H9 (cell line): Measurements from ENCODE around the gene PFKFB2. TPM values are rescaled to one million over a fixed set of nuclear protein-coding genes. Genes with fewer than 3 reads are reported as not detected.

Experiments used
- DNase-seq: peaks from one replicate; pipeline ENCODE4 v3.0.0-alpha.2; 2017
- H2AFZ ChIP-seq: one replicate; pipeline ENCODE4 v1.6.1; 2013; ENCODE audit warnings: mild to moderate bottlenecking, low read length, control low read depth, moderate library complexity
- H2AK5ac ChIP-seq: 2 replicates; pipeline ENCODE4 v1.6.1; 2013; ENCODE audit warnings: low read length, control low read depth, mixed read lengths; ENCODE audit not compliant: insufficient read length
- H2BK120ac ChIP-seq: one replicate; pipeline ENCODE4 v1.6.1; 2013; ENCODE audit warnings: low read depth, mild to moderate bottlenecking, low read length, control low read depth, inconsistent platforms; ENCODE audit not compliant: poor library complexity, severe bottlenecking
- H2BK12ac ChIP-seq: 2 replicates; pipeline ENCODE4 v1.6.1; 2013; ENCODE audit warnings: low read length, control low read depth, mixed read lengths, low read depth; ENCODE audit not compliant: insufficient read length
- H2BK15ac ChIP-seq: 2 replicates; pipeline ENCODE4 v1.6.1; 2013; ENCODE audit warnings: low read depth, low read length, control low read depth
- H2BK20ac ChIP-seq: one replicate; pipeline ENCODE4 v1.6.1; 2013; ENCODE audit warnings: low read depth, mild to moderate bottlenecking, low read length, control low read depth, inconsistent platforms; ENCODE audit not compliant: poor library complexity, severe bottlenecking
- H2BK5ac ChIP-seq: 2 replicates; pipeline ENCODE4 v1.6.1; 2013; ENCODE audit warnings: low read length, control low read depth, mixed read lengths; ENCODE audit not compliant: insufficient read length
- H3K14ac ChIP-seq: 2 replicates; pipeline ENCODE4 v1.6.1; 2013; ENCODE audit warnings: low read length, control low read depth; ENCODE audit not compliant: insufficient read depth
- H3K18ac ChIP-seq: 2 replicates; pipeline ENCODE4 v1.6.1; 2013; ENCODE audit warnings: low read depth, mild to moderate bottlenecking, mixed read lengths, low read length, control low read depth; ENCODE audit not compliant: insufficient read length
- H3K23ac ChIP-seq: 2 replicates; pipeline ENCODE4 v1.6.1; 2013; ENCODE audit warnings: low read length, control low read depth, mixed read lengths, low read depth; ENCODE audit not compliant: insufficient read length
- H3K23me2 ChIP-seq: 2 replicates; pipeline ENCODE4 v1.6.1; 2013; ENCODE audit warnings: low read depth, mild to moderate bottlenecking, mixed read lengths, low read length, control low read depth; ENCODE audit not compliant: insufficient read length, poor library complexity, severe bottlenecking
- H3K27ac ChIP-seq: 2 replicates; pipeline ENCODE4 v1.5.1; 2013; ENCODE audit warnings: low read length, control low read depth, mixed read lengths, low read depth; ENCODE audit not compliant: insufficient read length
- H3K27me3 ChIP-seq: 2 replicates; pipeline ENCODE4 v1.6.1; 2013; ENCODE audit warnings: low read length, control low read depth, inconsistent platforms; ENCODE audit not compliant: insufficient read depth
- H3K4ac ChIP-seq: 2 replicates; pipeline ENCODE4 v1.6.1; 2013; ENCODE audit warnings: low read depth, mild to moderate bottlenecking, control low read depth, inconsistent platforms, low read length, moderate library complexity
- H3K4me1 ChIP-seq: 2 replicates; pipeline ENCODE4 v1.6.1; 2013; ENCODE audit warnings: low read length, control low read depth, inconsistent platforms; ENCODE audit not compliant: insufficient read depth
- H3K4me2 ChIP-seq: 2 replicates; pipeline ENCODE4 v1.6.1; 2013; ENCODE audit warnings: low read length, control low read depth, mixed read lengths; ENCODE audit not compliant: insufficient read length, insufficient read depth
- H3K56ac ChIP-seq: 2 replicates; pipeline ENCODE4 v1.6.1; 2013; ENCODE audit warnings: low read depth, mild to moderate bottlenecking, mixed read lengths, low read length, control low read depth; ENCODE audit not compliant: insufficient read length
- H3K79me1 ChIP-seq: 2 replicates; pipeline ENCODE4 v1.6.1; 2013; ENCODE audit warnings: low read depth, mild to moderate bottlenecking, moderate library complexity, low read length, control low read depth, inconsistent platforms; ENCODE audit not compliant: insufficient read depth, poor library complexity, severe bottlenecking
- H3K79me2 ChIP-seq: 2 replicates; pipeline ENCODE4 v1.6.1; 2013; ENCODE audit warnings: low read length, control low read depth, inconsistent platforms; ENCODE audit not compliant: insufficient read depth
- H3K9ac ChIP-seq: 2 replicates; pipeline ENCODE4 v1.6.1; 2013; ENCODE audit warnings: low read length, control low read depth, mixed read lengths; ENCODE audit not compliant: insufficient read length; ENCODE audit errors: extremely low read depth
- H3K9me3 ChIP-seq: one replicate; pipeline ENCODE4 v1.6.1; 2013; ENCODE audit warnings: low read depth, low read length, inconsistent platforms; ENCODE audit not compliant: control insufficient read depth
- H3T11ph ChIP-seq: one replicate; pipeline ENCODE4 v1.6.1; 2013; ENCODE audit warnings: mild to moderate bottlenecking, low read length, control low read depth, inconsistent platforms
- H4K20me1 ChIP-seq: one replicate; pipeline ENCODE4 v1.6.1; 2013; ENCODE audit not compliant: control insufficient read depth, insufficient read length, insufficient read depth
- H4K5ac ChIP-seq: 2 replicates; pipeline ENCODE4 v1.6.1; 2013; ENCODE audit warnings: low read depth, mild to moderate bottlenecking, mixed read lengths, low read length, control low read depth; ENCODE audit not compliant: insufficient read length
- H4K8ac ChIP-seq: replicated peaks from 2 replicates; pipeline ENCODE4 v1.6.1; 2013; ENCODE audit warnings: low read length, control low read depth, mixed read lengths, low read depth; ENCODE audit not compliant: insufficient read length
- H4K91ac ChIP-seq: 2 replicates; pipeline ENCODE4 v1.6.1; 2013; ENCODE audit warnings: low read depth, mild to moderate bottlenecking, moderate library complexity, mixed read lengths, low read length, control low read depth; ENCODE audit not compliant: insufficient read length
- H3K27ac Mint-ChIP-seq, 3 experiments: 2 replicates in 2 of 3; 3 replicates in 1 of 3; pipeline ENCODE4 v1.8.0; 2020 to 2021; ENCODE audit warnings: mixed read lengths in 3 of 3, mild to moderate bottlenecking in 1 of 3, moderate library complexity in 1 of 3
- H3K27me3 Mint-ChIP-seq: 2 replicates; pipeline ENCODE4 v1.8.0; 2021; ENCODE audit warnings: low read depth, mild to moderate bottlenecking, moderate library complexity, mixed read lengths
- H3K36me3 Mint-ChIP-seq, 3 experiments: 2 replicates in 2 of 3; 3 replicates in 1 of 3; pipeline ENCODE4 v1.8.0; 2020 to 2021; ENCODE audit warnings: low read depth in 3 of 3, mixed read lengths in 3 of 3; ENCODE audit not compliant: insufficient read depth in 1 of 3
- H3K4me1 Mint-ChIP-seq, 2 experiments: 2 replicates each; pipeline ENCODE4 v1.8.0; 2020; ENCODE audit warnings: mixed read lengths in 2 of 2
- H3K4me3 Mint-ChIP-seq, 2 experiments: 2 replicates in 1 of 2; 3 replicates in 1 of 2; pipeline ENCODE4 v1.8.0; 2020 to 2021; ENCODE audit warnings: mild to moderate bottlenecking in 2 of 2, mixed read lengths in 2 of 2, moderate library complexity in 1 of 2
- H3K9me3 Mint-ChIP-seq, 2 experiments: 2 replicates in 1 of 2; 3 replicates in 1 of 2; pipeline ENCODE4 v1.8.0; 2020; ENCODE audit warnings: mild to moderate bottlenecking in 2 of 2, mixed read lengths in 2 of 2, moderate library complexity in 1 of 2
- CTCF ChIP-seq: fragments of 200-600 bp; sonication (generic); conservative IDR thresholded peaks from 3 replicates; pipeline ENCODE4 v1.8.0; 2021; ENCODE audit warnings: antibody characterized with exemption, mild to moderate bottlenecking
- WGBS: extraction: QIAGEN DNeasy Blood & Tissue Kit; methylation state at CpG from one replicate; pipeline ENCODE4 v1.1.7; 2013; ENCODE audit warnings: missing lambda C conversion rate, low lambda C conversion rate, mixed read lengths; ENCODE audit not compliant: insufficient read length; ENCODE audit errors: extremely low coverage; 5-methylcytosine and 5-hydroxymethylcytosine counted together
- total RNA-seq: library from RNA; stranded (reverse); gene quantifications from 2 replicates; pipeline ENCODE4 v1.2.1, GENCODE V29; 2021

PFKFB2 gene
- total RNA-seq, 1 experiment from 2014 or later: 14.6 TPM

- Histone ChIP-seq H2BK20ac (no peak overlapping the region), H3K4me1 (no peaks in the 10 kb centered on the region), H3K23me2 (no peaks in the 10 kb centered on the region), H3K9me3 (no peaks in the 10 kb centered on the region), H4K8ac (no peak overlapping the region), H3K4ac (no peak overlapping the region), H2BK120ac (no peak overlapping the region), H3K27me3 (no peaks in the 10 kb centered on the region), H4K91ac (no peak overlapping the region), H4K20me1 (no peaks in the 10 kb centered on the region), H4K5ac (no peak overlapping the region), H3K27ac (no peak overlapping the region), H3K79me2 (no peaks in the 10 kb centered on the region), H2AK5ac (no peak overlapping the region), H3K56ac (no peak overlapping the region), H3K18ac (no peak overlapping the region), H2BK15ac (no peak overlapping the region), H3T11ph (no peak overlapping the region), H3K9ac (no peak overlapping the region), H2BK5ac (no peak overlapping the region), H2AFZ (no peak overlapping the region), H3K4me2 (no peak overlapping the region), H3K79me1 (no peaks in the 10 kb centered on the region), H3K23ac (no peak overlapping the region), H3K14ac (no peak overlapping the region), H2BK12ac (no peak overlapping the region)
- H3K27ac Mint-ChIP-seq: no peak overlapping the region; a peak in 1 of 7 replicates
- H3K36me3 Mint-ChIP-seq: no peaks in the 10 kb centered on the region
- whole genome bisulfite sequencing: no CpG with 5 or more reads among the region's 3 CpGs
- no peak overlapping the region for H3K4me3 Mint-ChIP-seq
- no peak for TF ChIP-seq CTCF
- peaks cover 36% of the 10 kb centered on the region for H3K27me3 Mint-ChIP-seq
- no peak for DNase-seq
- H3K9me3 Mint-ChIP-seq: no peaks in the 10 kb centered on the region
- H3K4me1 Mint-ChIP-seq: no peaks in the 10 kb centered on the region
Measured at GRCh38 chr1:207015791-207016190, 37.3 kb upstream of the PFKFB2 start.
